PFSK-1 (cell line): ENCODE measurements around the gene IMPA2.

Source experiments
- FOXP2 ChIP-seq: optimal IDR thresholded peaks from 2 replicates; pipeline ENCODE3; 2011; ENCODE audit warnings: borderline replicate concordance, control low read depth, inconsistent platforms; ENCODE audit not compliant: insufficient read depth; ENCODE audit errors: extremely low read length, extremely low read depth
- POLR2AphosphoS5 ChIP-seq: IDR thresholded peaks from 2 replicates; pipeline ENCODE4 v1.6.1; 2012; ENCODE audit warnings: low read depth, mild to moderate bottlenecking, control low read depth, low read length, moderate library complexity
- SIN3A ChIP-seq: IDR thresholded peaks from 2 replicates; pipeline ENCODE4 v1.6.1; 2012; ENCODE audit warnings: mild to moderate bottlenecking, low read length, moderate library complexity, borderline replicate concordance; ENCODE audit not compliant: insufficient read depth
- TAF1 ChIP-seq: IDR thresholded peaks from 2 replicates; pipeline ENCODE4 v1.6.1; 2012; ENCODE audit warnings: low read length, control low read depth, borderline replicate concordance; ENCODE audit not compliant: insufficient read depth
- TF ChIP-seq, protein P1 (sequence below), 2 experiments: IDR thresholded peaks; 2 replicates each; pipeline versions ENCODE4 v1.6.1 to v1.8.0; 2011 to 2012; ENCODE audit warnings: low read depth in 2 of 2, low read length in 2 of 2, control low read depth in 1 of 2, inconsistent platforms in 1 of 2, mild to moderate bottlenecking in 1 of 2, moderate library complexity in 1 of 2; ENCODE audit not compliant: insufficient read depth in 1 of 2

The IMPA2 gene

DNA sequence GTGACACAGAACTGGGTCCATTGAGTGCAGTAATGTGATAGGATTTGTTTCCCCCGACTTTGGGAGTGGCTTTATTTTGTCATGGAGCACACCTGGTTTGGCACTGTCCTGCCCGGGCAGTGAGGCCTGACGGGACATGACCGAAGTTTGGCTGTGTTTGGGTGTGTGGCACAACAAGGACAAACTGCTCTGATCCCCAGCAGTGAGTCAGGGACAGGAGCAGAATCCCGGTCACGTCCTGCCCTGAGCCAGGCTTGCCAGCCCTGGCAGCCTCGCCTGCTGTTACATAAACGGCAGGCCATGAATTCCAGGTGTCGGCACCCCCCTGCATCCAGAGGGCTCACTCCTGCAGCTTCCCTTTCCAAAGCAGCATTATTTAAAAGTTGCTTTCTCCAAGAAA is 45.7 kb downstream of the IMPA2 start:
- no peak for TF ChIP-seq FOXP2
- no peak for TF ChIP-seq POLR2AphosphoS5
- TF ChIP-seq, protein P1, sequence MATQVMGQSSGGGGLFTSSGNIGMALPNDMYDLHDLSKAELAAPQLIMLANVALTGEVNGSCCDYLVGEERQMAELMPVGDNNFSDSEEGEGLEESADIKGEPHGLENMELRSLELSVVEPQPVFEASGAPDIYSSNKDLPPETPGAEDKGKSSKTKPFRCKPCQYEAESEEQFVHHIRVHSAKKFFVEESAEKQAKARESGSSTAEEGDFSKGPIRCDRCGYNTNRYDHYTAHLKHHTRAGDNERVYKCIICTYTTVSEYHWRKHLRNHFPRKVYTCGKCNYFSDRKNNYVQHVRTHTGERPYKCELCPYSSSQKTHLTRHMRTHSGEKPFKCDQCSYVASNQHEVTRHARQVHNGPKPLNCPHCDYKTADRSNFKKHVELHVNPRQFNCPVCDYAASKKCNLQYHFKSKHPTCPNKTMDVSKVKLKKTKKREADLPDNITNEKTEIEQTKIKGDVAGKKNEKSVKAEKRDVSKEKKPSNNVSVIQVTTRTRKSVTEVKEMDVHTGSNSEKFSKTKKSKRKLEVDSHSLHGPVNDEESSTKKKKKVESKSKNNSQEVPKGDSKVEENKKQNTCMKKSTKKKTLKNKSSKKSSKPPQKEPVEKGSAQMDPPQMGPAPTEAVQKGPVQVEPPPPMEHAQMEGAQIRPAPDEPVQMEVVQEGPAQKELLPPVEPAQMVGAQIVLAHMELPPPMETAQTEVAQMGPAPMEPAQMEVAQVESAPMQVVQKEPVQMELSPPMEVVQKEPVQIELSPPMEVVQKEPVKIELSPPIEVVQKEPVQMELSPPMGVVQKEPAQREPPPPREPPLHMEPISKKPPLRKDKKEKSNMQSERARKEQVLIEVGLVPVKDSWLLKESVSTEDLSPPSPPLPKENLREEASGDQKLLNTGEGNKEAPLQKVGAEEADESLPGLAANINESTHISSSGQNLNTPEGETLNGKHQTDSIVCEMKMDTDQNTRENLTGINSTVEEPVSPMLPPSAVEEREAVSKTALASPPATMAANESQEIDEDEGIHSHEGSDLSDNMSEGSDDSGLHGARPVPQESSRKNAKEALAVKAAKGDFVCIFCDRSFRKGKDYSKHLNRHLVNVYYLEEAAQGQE (IDR thresholded peaks at IDR 0.05; ENCODE audit: insufficient read depth in 1 of 2, low read depth in 2 of 2, low read length in 2 of 2) = no peak
- no peak for TF ChIP-seq TAF1
- TF ChIP-seq SIN3A = no peak

DNA sequence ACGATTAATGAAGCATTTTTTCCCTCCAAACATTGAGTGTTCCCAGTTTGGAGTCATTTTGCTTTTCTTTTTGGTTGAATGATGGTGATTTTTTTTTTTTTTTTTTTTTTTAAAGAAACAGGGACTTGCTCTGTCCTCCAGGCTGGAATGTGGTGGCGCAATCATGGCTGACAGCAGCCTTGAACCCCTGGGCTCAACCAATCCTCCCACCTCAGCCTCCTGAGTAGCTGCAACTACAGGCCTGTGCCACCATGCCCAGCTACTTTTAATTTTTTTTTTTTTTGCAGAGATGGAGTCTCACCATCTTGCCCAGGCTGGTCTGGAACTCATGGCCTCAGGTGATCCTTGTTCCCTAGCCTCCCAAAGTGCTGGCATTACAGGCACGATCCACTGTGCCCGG is 46.2 kb downstream of the IMPA2 start:
- TF ChIP-seq TAF1 = no peak
- TF ChIP-seq, protein P1 (IDR thresholded peaks at IDR 0.05; ENCODE audit: insufficient read depth in 1 of 2, low read depth in 2 of 2, low read length in 2 of 2) = no peak
- no peak for TF ChIP-seq POLR2AphosphoS5
- TF ChIP-seq SIN3A = no peak
- no peak for TF ChIP-seq FOXP2

DNA sequence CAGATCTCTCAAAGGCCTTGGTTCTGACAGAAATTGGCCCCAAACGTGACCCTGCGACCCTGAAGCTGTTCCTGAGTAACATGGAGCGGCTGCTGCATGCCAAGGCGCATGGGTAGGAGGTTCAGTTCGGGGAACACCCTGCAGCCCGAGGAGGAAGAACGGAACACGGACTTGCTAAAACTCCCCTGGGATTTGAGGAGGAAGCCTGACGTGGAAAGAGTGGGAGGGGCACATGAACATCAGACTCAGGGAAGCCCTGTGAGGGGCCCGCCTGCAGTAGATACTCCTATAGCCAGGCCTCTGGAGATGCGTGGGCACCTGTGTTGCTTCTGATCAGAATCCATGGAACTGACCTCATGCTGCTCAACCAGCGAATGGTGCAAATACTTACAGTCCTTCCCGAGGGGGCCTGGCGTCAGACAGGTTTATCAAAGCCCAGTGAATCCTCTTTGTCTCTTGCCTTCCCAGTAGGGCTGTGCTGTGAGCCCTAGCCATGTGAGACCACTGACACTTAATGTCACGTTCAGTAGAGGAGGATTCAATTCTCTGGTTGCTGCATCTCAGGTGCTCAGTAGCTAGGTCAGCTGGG is 46.8 kb downstream of the IMPA2 start:
- TF ChIP-seq POLR2AphosphoS5 (no peak), TAF1 (no peak), FOXP2 (no peak), SIN3A (no peak)
- TF ChIP-seq, protein P1 (IDR thresholded peaks at IDR 0.05; ENCODE audit: insufficient read depth in 1 of 2, low read depth in 2 of 2, low read length in 2 of 2) = no peak

DNA sequence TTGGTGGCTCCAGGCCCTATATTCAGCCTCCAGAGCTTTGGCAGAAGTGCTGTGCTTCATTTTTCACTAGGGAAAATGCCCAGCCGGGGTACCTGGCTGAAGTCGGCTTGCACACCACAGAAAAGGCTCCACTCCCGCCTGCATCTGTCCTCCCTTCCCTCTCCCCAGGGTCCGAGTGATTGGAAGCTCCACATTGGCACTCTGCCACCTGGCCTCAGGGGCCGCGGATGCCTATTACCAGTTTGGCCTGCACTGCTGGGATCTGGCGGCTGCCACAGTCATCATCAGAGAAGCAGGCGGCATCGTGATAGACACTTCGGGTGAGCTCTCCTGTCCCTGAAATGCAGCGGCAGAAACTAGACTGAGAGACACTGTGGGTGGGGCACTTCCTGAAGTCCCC is 47.4 kb downstream of the IMPA2 start:
- TF ChIP-seq FOXP2 (no peak), POLR2AphosphoS5 (no peak), SIN3A (no peak), TAF1 (no peak)
- TF ChIP-seq, protein P1 (IDR thresholded peaks at IDR 0.05; ENCODE audit: insufficient read depth in 1 of 2, low read depth in 2 of 2, low read length in 2 of 2) = no peak

DNA sequence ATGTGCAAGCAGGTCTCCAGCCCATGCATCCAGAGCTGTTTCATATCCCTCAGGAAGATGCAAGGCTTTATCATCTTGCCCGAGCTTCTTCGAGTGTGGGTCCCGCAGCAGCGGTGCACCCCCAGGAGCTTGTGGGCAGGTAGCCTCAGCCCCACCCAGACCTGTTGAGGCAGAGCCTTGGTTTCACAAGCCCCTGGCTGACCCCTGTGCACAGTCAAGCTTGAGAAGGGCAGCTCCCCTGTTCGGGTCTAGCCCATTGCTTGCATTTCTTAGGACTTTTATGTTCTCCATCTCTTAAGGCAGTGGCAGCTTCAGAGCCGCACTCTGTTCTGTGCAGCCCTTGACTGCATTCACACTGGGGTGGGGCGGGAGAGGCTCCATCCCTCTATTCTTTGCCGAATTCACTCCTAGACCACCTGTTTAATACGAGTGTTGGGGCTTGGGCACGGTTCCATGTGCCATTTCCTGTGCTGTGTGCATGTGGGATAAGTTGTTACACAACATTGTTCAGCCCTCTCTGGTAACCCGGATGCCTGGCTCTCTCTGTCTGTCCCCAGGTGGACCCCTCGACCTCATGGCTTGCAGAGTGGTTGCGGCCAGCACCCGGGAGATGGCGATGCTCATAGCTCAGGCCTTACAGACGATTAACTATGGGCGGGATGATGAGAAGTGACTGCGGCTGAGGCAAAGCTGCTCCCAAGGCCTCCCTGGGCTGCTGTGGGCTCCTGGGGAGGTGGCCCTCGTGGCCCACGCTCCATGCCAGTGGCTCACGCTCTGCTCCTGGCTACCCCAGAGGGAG is 48.7 kb downstream of the IMPA2 start:
- TF ChIP-seq FOXP2 = no peak
- TF ChIP-seq, protein P1 (IDR thresholded peaks at IDR 0.05; ENCODE audit: insufficient read depth in 1 of 2, low read depth in 2 of 2, low read length in 2 of 2) = no peak
- no peak for TF ChIP-seq POLR2AphosphoS5
- no peak for TF ChIP-seq SIN3A
- TF ChIP-seq TAF1 = no peak
